Right renal cortex interstitium (tissue), 3 donors: Measurements from ENCODE around the gene IGFLR1. TPM values are rescaled to one million over a fixed set of nuclear protein-coding genes. Genes with fewer than 3 reads are reported as not detected.

ENCODE experiments used
- DNase-seq, 3 donors: peaks; one replicate each; pipeline ENCODE4 v3.0.0-alpha.2; 2013; ENCODE audit warnings: low read depth in 3 of 3, low spot score in 2 of 3
- polyA plus RNA-seq, 3 donors: library from polyadenylated mRNA; unstranded; fragments of 120-200 nt; gene quantifications; one replicate each; pipeline ENCODE4 v1.2.1, GENCODE V29; 2013; ENCODE audit not compliant: insufficient read length in 3 of 3

IGFLR1 gene
- polyA plus RNA-seq, result 1 to 10 TPM; 1.8 to 2.7 (median 2.7) TPM

GRCh38 chr19:35742121-35742724 is at the start of gene IGFLR1:
Gene IGFLR1 (minus strand): TSS chr19:35742452. CDS start chr19:35741180, 1,272 bp downstream.
- DNase-seq, result no peak

- DNase-seq, result no peak
Measured at GRCh38 chr19:35791814-35792279, 49.6 kb upstream of the IGFLR1 start.

- DNase-seq, result no peak
Measured at GRCh38 chr19:35790981-35791813, 48.9 kb upstream of the IGFLR1 start.

- no peak for DNase-seq
Measured at GRCh38 chr19:35789978-35790944, 48.0 kb upstream of the IGFLR1 start.

GRCh38 chr19:35789195-35789977 is 47.1 kb upstream of the IGFLR1 start:
- DNase-seq, result no peak

GRCh38 chr19:35788205-35788960 is 46.1 kb upstream of the IGFLR1 start:
- DNase-seq, result no peak

- DNase-seq, result no peak
Measured at GRCh38 chr19:35787227-35787799, 45.1 kb upstream of the IGFLR1 start.

- no peak for DNase-seq
Measured at GRCh38 chr19:35786299-35787160, 44.3 kb upstream of the IGFLR1 start.

- DNase-seq, result no peak
Measured at GRCh38 chr19:35785339-35785627, 43.0 kb upstream of the IGFLR1 start.

- no peak for DNase-seq
Measured at GRCh38 chr19:35784503-35785338, 42.5 kb upstream of the IGFLR1 start.

- no peak for DNase-seq
Measured at GRCh38 chr19:35783469-35784434, 41.5 kb upstream of the IGFLR1 start.

GRCh38 chr19:35782589-35782988 is 40.3 kb upstream of the IGFLR1 start:
- no peak for DNase-seq

- no peak for DNase-seq
Measured at GRCh38 chr19:35781650-35782049, 39.4 kb upstream of the IGFLR1 start.

- no peak for DNase-seq
Measured at GRCh38 chr19:35780717-35781116, 38.5 kb upstream of the IGFLR1 start.

GRCh38 chr19:35780058-35780457 is 37.8 kb upstream of the IGFLR1 start:
- no peak for DNase-seq

- DNase-seq, result no peak
Measured at GRCh38 chr19:35779033-35779432, 36.8 kb upstream of the IGFLR1 start.
